ENCODE results near the gene CITED4.

DNA sequence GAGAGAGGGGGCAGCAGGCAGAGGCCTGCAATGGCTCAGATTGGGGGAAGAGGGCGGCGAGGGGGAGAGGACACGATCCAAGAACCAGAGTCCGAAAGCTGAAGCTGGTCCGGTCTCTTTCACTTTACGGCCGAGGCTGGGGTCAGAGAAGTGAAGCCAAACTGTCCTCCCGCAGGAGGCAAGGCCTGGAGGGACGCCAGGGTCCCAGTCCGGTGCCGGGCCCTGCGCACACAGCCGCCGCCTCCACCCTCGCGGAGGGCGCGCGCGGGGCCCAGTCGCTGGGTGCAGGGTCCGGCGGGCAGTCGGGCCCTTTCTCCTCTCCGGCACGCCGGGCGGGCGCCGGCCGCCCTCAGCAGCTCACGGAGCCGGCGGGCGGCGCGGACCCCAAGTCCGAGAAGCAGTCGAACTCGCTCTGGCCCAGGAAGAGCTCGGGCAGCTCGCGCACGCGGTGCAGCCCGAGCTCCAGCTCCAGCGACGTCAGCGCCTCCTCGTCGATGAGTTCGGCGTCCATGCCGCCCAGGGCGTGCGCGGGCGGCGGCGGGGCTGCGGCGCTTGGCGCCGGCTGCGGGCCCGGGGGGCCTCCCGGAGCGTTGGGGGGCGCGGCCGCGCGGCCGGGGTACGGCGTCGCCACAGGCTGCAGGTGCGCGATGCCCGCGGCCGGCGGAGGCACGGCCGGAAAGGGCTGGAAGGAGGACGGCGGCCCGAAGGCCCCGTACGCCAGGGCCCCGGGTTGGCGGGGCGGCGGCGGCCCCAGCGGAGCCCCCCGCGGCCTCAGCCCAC, 749 bp downstream of the CITED4 start:
- TF ChIP-seq FOXK2 (conservative IDR thresholded peaks at IDR 0.05 in 1 of 2, IDR thresholded peaks at IDR 0.05 in 1 of 2; ENCODE audit: low read depth in 2 of 2) (no peak), POLR2A (conservative IDR thresholded peaks at IDR 0.05) (no peak), GATA2 (CRISPR knock-in tag; IDR thresholded peaks at IDR 0.05) (no peak), JUNB (CRISPR knock-in tag; conservative IDR thresholded peaks at IDR 0.05) (no peak), SMC3 (conservative IDR thresholded peaks at IDR 0.05; ENCODE audit: insufficient read depth, low read depth, low read length) (no peak), GATAD2B (IDR thresholded peaks at IDR 0.05; ENCODE audit: borderline replicate concordance) (no peak), U2AF1 (optimal IDR thresholded peaks at IDR 0.05; ENCODE audit: low read depth, low read length) (no peak), LARP7 (IDR thresholded peaks at IDR 0.05) (no peak), CAMTA2 (CRISPR knock-in tag; conservative IDR thresholded peaks at IDR 0.05) (no peak), GTF2F1 (IDR thresholded peaks at IDR 0.05; ENCODE audit: low read depth, low read length) (no peak)
- TF ChIP-seq, protein P1, sequence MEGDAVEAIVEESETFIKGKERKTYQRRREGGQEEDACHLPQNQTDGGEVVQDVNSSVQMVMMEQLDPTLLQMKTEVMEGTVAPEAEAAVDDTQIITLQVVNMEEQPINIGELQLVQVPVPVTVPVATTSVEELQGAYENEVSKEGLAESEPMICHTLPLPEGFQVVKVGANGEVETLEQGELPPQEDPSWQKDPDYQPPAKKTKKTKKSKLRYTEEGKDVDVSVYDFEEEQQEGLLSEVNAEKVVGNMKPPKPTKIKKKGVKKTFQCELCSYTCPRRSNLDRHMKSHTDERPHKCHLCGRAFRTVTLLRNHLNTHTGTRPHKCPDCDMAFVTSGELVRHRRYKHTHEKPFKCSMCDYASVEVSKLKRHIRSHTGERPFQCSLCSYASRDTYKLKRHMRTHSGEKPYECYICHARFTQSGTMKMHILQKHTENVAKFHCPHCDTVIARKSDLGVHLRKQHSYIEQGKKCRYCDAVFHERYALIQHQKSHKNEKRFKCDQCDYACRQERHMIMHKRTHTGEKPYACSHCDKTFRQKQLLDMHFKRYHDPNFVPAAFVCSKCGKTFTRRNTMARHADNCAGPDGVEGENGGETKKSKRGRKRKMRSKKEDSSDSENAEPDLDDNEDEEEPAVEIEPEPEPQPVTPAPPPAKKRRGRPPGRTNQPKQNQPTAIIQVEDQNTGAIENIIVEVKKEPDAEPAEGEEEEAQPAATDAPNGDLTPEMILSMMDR (IDR thresholded peaks at IDR 0.05 in 2 of 3, conservative IDR thresholded peaks at IDR 0.05 in 1 of 3; ENCODE audit: insufficient read depth in 2 of 3, low read depth in 1 of 3, low read length in 3 of 3), result no peak
- TF ChIP-seq, protein P2, sequence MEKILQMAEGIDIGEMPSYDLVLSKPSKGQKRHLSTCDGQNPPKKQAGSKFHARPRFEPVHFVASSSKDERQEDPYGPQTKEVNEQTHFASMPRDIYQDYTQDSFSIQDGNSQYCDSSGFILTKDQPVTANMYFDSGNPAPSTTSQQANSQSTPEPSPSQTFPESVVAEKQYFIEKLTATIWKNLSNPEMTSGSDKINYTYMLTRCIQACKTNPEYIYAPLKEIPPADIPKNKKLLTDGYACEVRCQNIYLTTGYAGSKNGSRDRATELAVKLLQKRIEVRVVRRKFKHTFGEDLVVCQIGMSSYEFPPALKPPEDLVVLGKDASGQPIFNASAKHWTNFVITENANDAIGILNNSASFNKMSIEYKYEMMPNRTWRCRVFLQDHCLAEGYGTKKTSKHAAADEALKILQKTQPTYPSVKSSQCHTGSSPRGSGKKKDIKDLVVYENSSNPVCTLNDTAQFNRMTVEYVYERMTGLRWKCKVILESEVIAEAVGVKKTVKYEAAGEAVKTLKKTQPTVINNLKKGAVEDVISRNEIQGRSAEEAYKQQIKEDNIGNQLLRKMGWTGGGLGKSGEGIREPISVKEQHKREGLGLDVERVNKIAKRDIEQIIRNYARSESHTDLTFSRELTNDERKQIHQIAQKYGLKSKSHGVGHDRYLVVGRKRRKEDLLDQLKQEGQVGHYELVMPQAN (IDR thresholded peaks at IDR 0.05; ENCODE audit: borderline replicate concordance), result no peak
- TF ChIP-seq, protein P3, sequence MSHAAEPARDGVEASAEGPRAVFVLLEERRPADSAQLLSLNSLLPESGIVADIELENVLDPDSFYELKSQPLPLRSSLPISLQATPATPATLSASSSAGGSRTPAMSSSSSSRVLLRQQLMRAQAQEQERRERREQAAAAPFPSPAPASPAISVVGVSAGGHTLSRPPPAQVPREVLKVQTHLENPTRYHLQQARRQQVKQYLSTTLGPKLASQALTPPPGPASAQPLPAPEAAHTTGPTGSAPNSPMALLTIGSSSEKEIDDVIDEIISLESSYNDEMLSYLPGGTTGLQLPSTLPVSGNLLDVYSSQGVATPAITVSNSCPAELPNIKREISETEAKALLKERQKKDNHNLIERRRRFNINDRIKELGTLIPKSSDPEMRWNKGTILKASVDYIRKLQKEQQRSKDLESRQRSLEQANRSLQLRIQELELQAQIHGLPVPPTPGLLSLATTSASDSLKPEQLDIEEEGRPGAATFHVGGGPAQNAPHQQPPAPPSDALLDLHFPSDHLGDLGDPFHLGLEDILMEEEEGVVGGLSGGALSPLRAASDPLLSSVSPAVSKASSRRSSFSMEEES (CRISPR knock-in tag; IDR thresholded peaks at IDR 0.05), result no peak

Measured in K562 (cell line).